ENCODE measurements around the gene MEGF6. TPM values are rescaled to one million over a fixed set of nuclear protein-coding genes. Genes with fewer than 3 reads are reported as not detected.

The MEGF6 gene
- total RNA-seq, 1 donor from 2014 or later, result 33.3 TPM

- no peak overlapping the region for H3K4me3 ChIP-seq (ENCODE audit: low read depth, low read length)
- no peak for DNase-seq (ENCODE audit: low read depth)
- TF ChIP-seq CTCF (conservative IDR thresholded peaks at IDR 0.05; ENCODE audit: low read depth, low read length), result no peak
Observed at GRCh38 chr1:3462356-3463012, 148.8 kb downstream of the MEGF6 start.

- DNase-seq (ENCODE audit: low read depth), result no peak
- H3K4me3 ChIP-seq (ENCODE audit: low read depth, low read length), result no peak overlapping the region
- TF ChIP-seq CTCF (conservative IDR thresholded peaks at IDR 0.05; ENCODE audit: low read depth, low read length), result no peak
Observed at GRCh38 chr1:3461934-3462275, 149.4 kb downstream of the MEGF6 start.

GRCh38 chr1:3461238-3461933 is 149.9 kb downstream of the MEGF6 start:
- no peak overlapping the region for H3K4me3 ChIP-seq (ENCODE audit: low read depth, low read length)
- no peak for TF ChIP-seq CTCF (conservative IDR thresholded peaks at IDR 0.05; ENCODE audit: low read depth, low read length)
- DNase-seq (ENCODE audit: low read depth), result no peak

- DNase-seq (ENCODE audit: low read depth), result no peak
- no peak overlapping the region for H3K4me3 ChIP-seq (ENCODE audit: low read depth, low read length)
- TF ChIP-seq CTCF (conservative IDR thresholded peaks at IDR 0.05; ENCODE audit: low read depth, low read length), result no peak
Observed at GRCh38 chr1:3460672-3461131, 150.6 kb downstream of the MEGF6 start.

- TF ChIP-seq CTCF (conservative IDR thresholded peaks at IDR 0.05; ENCODE audit: low read depth, low read length), result no peak
- no peak overlapping the region for H3K4me3 ChIP-seq (ENCODE audit: low read depth, low read length)
- no peak for DNase-seq (ENCODE audit: low read depth)
Observed at GRCh38 chr1:3459940-3460671, 151.2 kb downstream of the MEGF6 start.

- DNase-seq (ENCODE audit: low read depth), result no peak
- no peak overlapping the region for H3K4me3 ChIP-seq (ENCODE audit: low read depth, low read length)
- no peak for TF ChIP-seq CTCF (conservative IDR thresholded peaks at IDR 0.05; ENCODE audit: low read depth, low read length)
Observed at GRCh38 chr1:3459051-3459908, 152.0 kb downstream of the MEGF6 start.

Measured in epithelial cell of proximal tubule (primary cell).